OCI-LY7 (cell line): Measurements from ENCODE around the gene SNRK.

Experiments
- EZH2phosphoT487 ChIP-seq: fragments of 200-600 bp; sonication (generic); IDR thresholded peaks from 2 replicates; pipeline ENCODE4 v1.6.1; 2018; ENCODE audit warnings: low read depth, borderline replicate concordance, mild to moderate bottlenecking, mixed run types, antibody characterized with exemption, low read length, moderate library complexity, mixed read lengths
- TF ChIP-seq, protein P1 (sequence below): fragments of 200-600 bp; sonication (generic); conservative IDR thresholded peaks from 2 replicates; pipeline ENCODE4 v1.5.1; 2014; ENCODE audit warnings: mild to moderate bottlenecking, antibody characterized with exemption, low read length, moderate library complexity, mixed read lengths

DNA sequence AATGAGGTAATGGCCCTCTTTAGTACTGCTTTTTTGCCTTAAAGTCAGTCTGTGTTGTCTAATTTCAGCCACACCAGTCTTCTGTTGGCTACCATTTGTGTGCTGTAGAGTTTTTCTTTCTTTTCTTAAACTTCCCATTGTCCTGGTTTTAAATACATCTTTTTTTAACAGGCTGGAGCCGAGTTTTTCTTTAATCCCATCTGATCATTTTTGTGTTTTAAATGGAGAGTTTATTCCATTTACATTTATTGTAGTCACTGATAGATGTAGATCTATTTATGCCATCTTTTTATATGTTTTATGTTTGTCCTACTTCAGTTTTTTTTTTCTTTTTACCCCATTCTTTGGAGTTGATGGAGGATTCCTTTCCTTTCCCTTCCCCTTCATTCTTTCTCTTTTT is 49.5 kb downstream of the SNRK start:
- no peak for TF ChIP-seq EZH2phosphoT487
- TF ChIP-seq, protein P1, sequence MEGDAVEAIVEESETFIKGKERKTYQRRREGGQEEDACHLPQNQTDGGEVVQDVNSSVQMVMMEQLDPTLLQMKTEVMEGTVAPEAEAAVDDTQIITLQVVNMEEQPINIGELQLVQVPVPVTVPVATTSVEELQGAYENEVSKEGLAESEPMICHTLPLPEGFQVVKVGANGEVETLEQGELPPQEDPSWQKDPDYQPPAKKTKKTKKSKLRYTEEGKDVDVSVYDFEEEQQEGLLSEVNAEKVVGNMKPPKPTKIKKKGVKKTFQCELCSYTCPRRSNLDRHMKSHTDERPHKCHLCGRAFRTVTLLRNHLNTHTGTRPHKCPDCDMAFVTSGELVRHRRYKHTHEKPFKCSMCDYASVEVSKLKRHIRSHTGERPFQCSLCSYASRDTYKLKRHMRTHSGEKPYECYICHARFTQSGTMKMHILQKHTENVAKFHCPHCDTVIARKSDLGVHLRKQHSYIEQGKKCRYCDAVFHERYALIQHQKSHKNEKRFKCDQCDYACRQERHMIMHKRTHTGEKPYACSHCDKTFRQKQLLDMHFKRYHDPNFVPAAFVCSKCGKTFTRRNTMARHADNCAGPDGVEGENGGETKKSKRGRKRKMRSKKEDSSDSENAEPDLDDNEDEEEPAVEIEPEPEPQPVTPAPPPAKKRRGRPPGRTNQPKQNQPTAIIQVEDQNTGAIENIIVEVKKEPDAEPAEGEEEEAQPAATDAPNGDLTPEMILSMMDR: no peak
